ENCODE results near the gene GEMIN5. TPM values are rescaled to one million over a fixed set of nuclear protein-coding genes. Genes with fewer than 3 reads are reported as not detected.
"Not testable (repeated sequence)": the region's sequence is repeated elsewhere in the genome, so short reads cannot be mapped to it uniquely, and the experiment has no call there.

The GEMIN5 gene
- total RNA-seq, 4 donors from 2014 or later = 16.7 to 20.5 (median 18.9) TPM

DNA sequence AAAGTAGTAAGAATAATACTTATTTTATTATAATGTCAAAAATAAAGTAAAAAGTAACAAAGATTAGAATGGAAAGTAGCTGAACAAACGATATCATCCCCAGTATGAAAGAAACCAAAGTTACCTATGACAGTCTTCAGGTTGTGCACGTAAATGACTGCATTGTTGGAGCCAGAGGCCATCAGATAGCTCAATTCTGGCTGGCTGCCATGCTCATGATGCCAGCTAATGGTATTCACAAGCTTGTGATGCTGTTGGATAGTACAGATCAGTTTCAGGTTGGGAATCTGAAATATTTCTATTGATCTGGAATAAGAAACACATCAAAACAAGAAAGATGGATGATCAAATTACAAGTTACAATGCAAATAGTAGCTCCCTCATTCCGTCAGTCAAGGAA lies 21.1 kb downstream of the GEMIN5 start:
- TF ChIP-seq, protein P1, sequence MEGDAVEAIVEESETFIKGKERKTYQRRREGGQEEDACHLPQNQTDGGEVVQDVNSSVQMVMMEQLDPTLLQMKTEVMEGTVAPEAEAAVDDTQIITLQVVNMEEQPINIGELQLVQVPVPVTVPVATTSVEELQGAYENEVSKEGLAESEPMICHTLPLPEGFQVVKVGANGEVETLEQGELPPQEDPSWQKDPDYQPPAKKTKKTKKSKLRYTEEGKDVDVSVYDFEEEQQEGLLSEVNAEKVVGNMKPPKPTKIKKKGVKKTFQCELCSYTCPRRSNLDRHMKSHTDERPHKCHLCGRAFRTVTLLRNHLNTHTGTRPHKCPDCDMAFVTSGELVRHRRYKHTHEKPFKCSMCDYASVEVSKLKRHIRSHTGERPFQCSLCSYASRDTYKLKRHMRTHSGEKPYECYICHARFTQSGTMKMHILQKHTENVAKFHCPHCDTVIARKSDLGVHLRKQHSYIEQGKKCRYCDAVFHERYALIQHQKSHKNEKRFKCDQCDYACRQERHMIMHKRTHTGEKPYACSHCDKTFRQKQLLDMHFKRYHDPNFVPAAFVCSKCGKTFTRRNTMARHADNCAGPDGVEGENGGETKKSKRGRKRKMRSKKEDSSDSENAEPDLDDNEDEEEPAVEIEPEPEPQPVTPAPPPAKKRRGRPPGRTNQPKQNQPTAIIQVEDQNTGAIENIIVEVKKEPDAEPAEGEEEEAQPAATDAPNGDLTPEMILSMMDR (IDR thresholded peaks at IDR 0.05) = no peak
- TF ChIP-seq POLR2A (IDR thresholded peaks at IDR 0.05) = no peak
- WGBS, 2 donors = 81 to 85% methylated on average over 3 of the region's 3 CpGs

DNA sequence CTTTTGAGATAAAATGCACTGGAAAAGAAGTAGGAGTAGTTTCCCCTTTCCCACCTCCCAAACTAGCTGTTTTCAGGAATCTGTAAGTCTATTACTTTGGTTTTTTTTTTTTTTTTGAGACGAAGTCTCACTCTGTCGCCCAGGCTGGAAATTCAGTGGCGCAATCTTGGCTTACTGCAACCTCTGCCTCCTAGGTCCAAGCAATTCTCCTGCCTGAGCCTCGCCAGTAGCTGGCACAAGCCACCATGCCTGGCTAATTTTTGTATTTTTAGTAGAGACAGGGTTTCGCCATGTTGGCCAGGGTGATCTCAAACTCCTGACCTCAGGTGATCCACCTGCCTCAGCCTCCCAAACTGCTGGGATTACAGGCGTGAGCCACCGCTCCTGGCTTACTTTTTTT lies 32.4 kb downstream of the GEMIN5 start:
- WGBS, 2 donors = 80 to 86% methylated on average over 7 of the region's 7 CpGs
- intact Hi-C loops (cut with DNase I; ENCODE audit: low total_unique reads); DNase-seq (ENCODE audit: low spot score in 2 of 2); H3K4me3 ChIP-seq (ENCODE audit: low read depth, poor library complexity, severe bottlenecking): not testable (repeated sequence)

More for the DNA sequence above, 21.1 kb downstream of the GEMIN5 start:
- DNase-seq (ENCODE audit: low spot score in 2 of 2) = no peak
- no peak overlapping the region for H3K4me3 ChIP-seq (ENCODE audit: low read depth, poor library complexity, severe bottlenecking)
- intact Hi-C loops (cut with DNase I; ENCODE audit: low total_unique reads) = no loop called here

DNA sequence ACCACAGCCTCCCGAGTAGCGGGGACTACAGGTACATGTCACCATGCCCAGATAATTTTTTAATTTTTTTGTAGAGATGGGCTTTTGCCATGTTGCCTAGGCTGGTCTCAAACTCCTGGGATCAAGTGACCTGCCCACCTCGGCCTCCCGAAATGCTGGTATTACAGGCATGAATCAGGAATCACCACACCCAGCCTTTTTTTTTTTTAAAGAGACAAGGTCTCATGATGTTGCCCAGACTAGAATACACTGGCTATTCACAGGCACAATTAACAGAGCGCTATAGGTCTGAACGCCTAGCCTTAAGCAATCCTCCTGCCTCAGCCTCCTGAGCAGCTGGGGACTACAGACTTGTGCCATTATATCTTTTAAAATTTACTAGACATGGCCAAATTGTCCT lies 36.1 kb downstream of the GEMIN5 start:
- TF ChIP-seq POLR2A (IDR thresholded peaks at IDR 0.05) = no peak
- TF ChIP-seq, protein P1 (IDR thresholded peaks at IDR 0.05) = no peak
- WGBS, 2 donors = 79 to 80% methylated on average over 6 of the region's 6 CpGs
- peak in 1 of 2 donors; percentile 46 for DNase-seq (ENCODE audit: low spot score in 2 of 2)
- intact Hi-C loops (cut with DNase I; ENCODE audit: low total_unique reads) = no loop called here
- H3K4me3 ChIP-seq (ENCODE audit: low read depth, poor library complexity, severe bottlenecking) = no peak overlapping the region

DNA sequence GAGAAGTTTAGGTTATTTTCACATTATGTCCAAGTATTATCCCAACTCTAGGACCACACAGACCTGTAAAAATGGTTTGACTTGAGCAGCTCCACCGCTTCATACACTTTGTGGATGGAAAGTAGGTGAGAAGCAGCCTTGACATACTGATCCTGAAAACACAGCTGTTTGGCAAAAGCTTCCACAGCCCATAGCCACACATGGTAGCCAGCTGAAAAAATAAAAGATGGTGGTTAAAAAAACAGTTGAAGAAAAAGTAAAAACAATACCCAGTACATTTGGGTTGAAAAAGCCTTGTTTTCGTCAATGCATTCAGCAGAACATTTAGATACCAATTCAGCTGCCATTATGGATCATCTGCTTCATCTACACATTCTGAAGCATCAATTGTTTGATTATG lies 36.7 kb downstream of the GEMIN5 start:
- intact Hi-C loops (cut with DNase I; ENCODE audit: low total_unique reads) = no loop called here
- TF ChIP-seq, protein P1 (IDR thresholded peaks at IDR 0.05) = no peak
- TF ChIP-seq POLR2A (IDR thresholded peaks at IDR 0.05) = no peak
- no peak for DNase-seq (ENCODE audit: low spot score in 2 of 2)
- no peak overlapping the region for H3K4me3 ChIP-seq (ENCODE audit: low read depth, poor library complexity, severe bottlenecking)
- WGBS, 2 donors = 75 to 93% methylated on average over 2 of the region's 2 CpGs

DNA sequence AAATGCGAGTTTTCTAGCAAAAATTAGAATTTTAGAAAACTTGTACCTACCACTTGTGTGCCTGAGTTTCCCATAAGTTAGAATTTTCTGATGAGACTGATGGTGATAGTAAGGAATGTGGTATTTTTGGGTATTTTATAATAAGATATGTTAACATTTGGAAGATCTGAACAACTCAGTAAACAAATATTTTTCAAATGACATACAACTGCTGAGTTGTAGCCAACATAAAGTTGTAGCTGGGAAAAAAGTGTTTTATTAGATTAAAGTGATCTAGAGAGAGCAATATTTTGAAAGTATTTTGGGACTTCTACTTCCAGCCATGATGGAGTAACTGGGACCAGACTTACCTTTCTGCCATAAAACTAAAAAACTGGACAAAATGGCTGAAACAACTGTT lies 37.9 kb downstream of the GEMIN5 start:
- no peak for DNase-seq (ENCODE audit: low spot score in 2 of 2)
- H3K4me3 ChIP-seq (ENCODE audit: low read depth, poor library complexity, severe bottlenecking) = no peak overlapping the region
- WGBS, 2 donors = 67 to 70% methylated on average over 1 of the region's 1 CpG
- no peak for TF ChIP-seq POLR2A (IDR thresholded peaks at IDR 0.05)
- TF ChIP-seq, protein P1 (IDR thresholded peaks at IDR 0.05) = no peak
- intact Hi-C loops (cut with DNase I; ENCODE audit: low total_unique reads) = no loop called here

DNA sequence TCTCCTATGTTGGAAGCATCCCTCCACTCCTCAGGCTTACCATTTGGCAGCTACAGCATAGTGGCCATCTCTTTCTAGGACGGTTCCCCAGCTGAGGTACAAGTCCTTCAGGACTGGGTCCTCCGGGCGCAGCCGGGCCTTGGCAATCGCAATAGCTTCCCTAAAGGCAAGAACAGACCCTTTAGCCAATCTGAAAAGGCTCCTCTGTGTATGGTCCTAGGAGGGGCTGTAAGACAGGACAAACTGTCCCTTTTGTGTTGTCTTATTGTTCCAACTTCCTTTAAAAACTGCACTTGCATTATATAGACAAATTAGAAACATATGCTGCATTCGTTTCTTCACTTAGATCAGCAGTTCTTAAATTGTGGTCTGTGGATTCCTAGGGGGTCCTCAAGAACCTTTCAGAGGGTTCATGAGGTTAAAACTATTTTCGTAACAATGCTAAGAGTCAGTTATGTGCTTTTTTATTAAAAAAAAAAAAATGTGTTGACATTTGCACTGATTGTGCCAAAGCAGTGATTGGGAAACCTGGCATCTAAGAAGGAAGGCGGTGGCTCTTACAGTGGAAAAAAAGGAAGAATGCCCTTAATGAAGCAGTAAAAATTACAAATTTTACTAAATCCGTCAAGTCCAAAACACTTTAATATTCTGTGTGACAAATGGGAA lies 38.7 kb downstream of the GEMIN5 start:
- intact Hi-C loops (cut with DNase I; ENCODE audit: low total_unique reads) = no loop called here
- WGBS, 2 donors = 59 to 69% methylated on average over 9 of the region's 9 CpGs
- no peak overlapping the region for H3K4me3 ChIP-seq (ENCODE audit: low read depth, poor library complexity, severe bottlenecking)
- peak; percentile 67 to 87 for DNase-seq (ENCODE audit: low spot score in 2 of 2)
- TF ChIP-seq POLR2A (IDR thresholded peaks at IDR 0.05) = no peak
- TF ChIP-seq, protein P1 (IDR thresholded peaks at IDR 0.05) = no peak
